SK-N-SH (cell line): ENCODE measurements around the gene COL20A1. TPM values are rescaled to one million over a fixed set of nuclear protein-coding genes. Genes with fewer than 3 reads are reported as not detected.
"Not testable (repeated sequence)": the region's sequence is repeated elsewhere in the genome, so short reads cannot be mapped to it uniquely, and the experiment has no call there.

Experiments used
- CTCF ChIA-PET: fragments of 300-600, 350-600 bp; formaldehyde crosslinking; extraction: SDS; loops from one replicate; lab custom pipeline; 2021; lab: Yijun Ruan, JAX
- POLR2A ChIA-PET: fragments of 350-600 bp; sonication (Branson Sonifier 250); formaldehyde crosslinking; extraction: SDS; loops from one replicate; lab custom pipeline; 2020; ENCODE audit warnings: antibody characterized with exemption, inconsistent platforms; lab: Yijun Ruan, JAX
- DNase-seq: peaks from one replicate; pipeline ENCODE4 v3.0.0; 2012
- H2AFZ ChIP-seq: fragments of 200-600 bp; sonication (generic); 2 replicates; pipeline ENCODE4 v1.8.1; 2016; ENCODE audit warnings: antibody characterized with exemption, mild to moderate bottlenecking, low read depth
- H3F3A ChIP-seq: fragments of 200-600 bp; sonication (generic); replicated peaks from 2 replicates; pipeline ENCODE3; 2016; ENCODE audit warnings: antibody characterized with exemption, mild to moderate bottlenecking; ENCODE audit not compliant: insufficient read depth
- H3K27ac ChIP-seq, 2 experiments: fragments of 200-500 bp in 1 of 2; fragments of 200-600 bp in 1 of 2; sonication (Bioruptor generic) in 1 of 2; sonication (generic), shearing (Covaris generic) in 1 of 2; 2 replicates each; pipeline versions ENCODE4 v1.5.1 to v1.6.1; 2014 to 2016; ENCODE audit warnings: low read depth in 2 of 2, inconsistent platforms in 1 of 2, low read length in 1 of 2, mild to moderate bottlenecking in 1 of 2, mixed read lengths in 1 of 2
- H3K27me3 ChIP-seq: fragments of 200-600 bp; sonication (generic), shearing (Covaris generic); 2 replicates; pipeline ENCODE4 v1.6.1; 2016; ENCODE audit warnings: mixed run types; ENCODE audit not compliant: insufficient read depth
- H3K36me3 ChIP-seq, 2 experiments: fragments of 200-500 bp in 1 of 2; fragments of 200-600 bp in 1 of 2; sonication (Bioruptor generic) in 1 of 2; sonication (generic) in 1 of 2; replicated peaks in 1 of 2; 2 replicates each; pipeline versions ENCODE3 to v1.5.1; 2014 to 2016; ENCODE audit warnings: low read length in 1 of 2, mild to moderate bottlenecking in 1 of 2; ENCODE audit not compliant: insufficient read depth in 2 of 2, control insufficient read depth in 1 of 2
- H3K4me1 ChIP-seq, 2 experiments: fragments of 200-500 bp in 1 of 2; fragments of 200-600 bp in 1 of 2; sonication (Bioruptor generic) in 1 of 2; sonication (generic), shearing (Covaris generic) in 1 of 2; 2 replicates each; pipeline versions ENCODE4 v1.5.1 to v1.6.1; 2014 to 2016; ENCODE audit warnings: low read depth in 1 of 2, low read length in 1 of 2, mixed run types in 1 of 2; ENCODE audit not compliant: insufficient read depth in 2 of 2, control insufficient read depth in 1 of 2
- H3K4me2 ChIP-seq: fragments of 200-600 bp; sonication (generic), shearing (Covaris generic); 2 replicates; pipeline ENCODE4 v1.6.1; 2017; ENCODE audit warnings: mixed run types
- H3K4me3 ChIP-seq, 2 experiments: fragments of 200-500 bp in 1 of 2; fragments of 200-600 bp in 1 of 2; sonication (Bioruptor generic) in 1 of 2; sonication (generic), shearing (Covaris generic) in 1 of 2; 2 replicates each; pipeline versions ENCODE4 v1.5.1 to v1.8.1; 2014 to 2016; ENCODE audit warnings: low read depth in 2 of 2, inconsistent platforms in 1 of 2, low read length in 1 of 2, mild to moderate bottlenecking in 1 of 2, mixed read lengths in 1 of 2, moderate library complexity in 1 of 2
- H3K79me2 ChIP-seq: fragments of 200-600 bp; sonication (generic); 2 replicates; pipeline ENCODE4 v1.8.1; 2017; ENCODE audit warnings: mild to moderate bottlenecking; ENCODE audit not compliant: insufficient read depth
- H3K9ac ChIP-seq: fragments of 200-600 bp; sonication (generic); 2 replicates; pipeline ENCODE4 v1.6.1; 2017; ENCODE audit warnings: mixed run types
- H3K9me2 ChIP-seq: fragments of 200-600 bp; sonication (generic); 2 replicates; pipeline ENCODE4 v1.6.1; 2017; ENCODE audit warnings: mixed run types
- H3K9me3 ChIP-seq: fragments of 200-600 bp; sonication (generic); 2 replicates; pipeline ENCODE4 v1.6.1; 2017; ENCODE audit warnings: mixed run types, mild to moderate bottlenecking, moderate library complexity
- H4K20me1 ChIP-seq: fragments of 200-600 bp; sonication (generic); 2 replicates; pipeline ENCODE4 v1.6.1; 2017; ENCODE audit warnings: mild to moderate bottlenecking, mixed run types; ENCODE audit not compliant: insufficient read depth
- CHD2 ChIP-seq: fragments of 150-350 bp; IDR thresholded peaks from 2 replicates; pipeline ENCODE4 v1.6.1; 2018; ENCODE audit warnings: low read length; ENCODE audit not compliant: partially characterized antibody
- CTCF ChIP-seq: fragments of 200-600 bp; sonication (generic); IDR thresholded peaks from 2 replicates; pipeline ENCODE4 v1.6.1; 2017; ENCODE audit warnings: antibody characterized with exemption, mild to moderate bottlenecking, moderate library complexity
- GATA2 ChIP-seq: sonication (generic); formaldehyde crosslinking; IDR thresholded peaks from 2 replicates; pipeline ENCODE4 v1.5.0; 2020; ENCODE audit warnings: mild to moderate bottlenecking, missing genetic modification reagents
- JUND ChIP-seq: IDR thresholded peaks from 2 replicates; pipeline ENCODE4 v1.4.0; 2012
- NRF1 ChIP-seq: IDR thresholded peaks from 2 replicates; pipeline ENCODE4 v1.6.1; 2012; ENCODE audit warnings: low read depth, mild to moderate bottlenecking, low read length
- RAD21 ChIP-seq: IDR thresholded peaks from 2 replicates; pipeline ENCODE4 v1.6.1; 2012; ENCODE audit warnings: mild to moderate bottlenecking, low read length
- RCOR1 ChIP-seq: fragments of 150-350 bp; IDR thresholded peaks from 2 replicates; pipeline ENCODE4 v1.6.1; 2017; ENCODE audit warnings: antibody characterized with exemption, low read length
- REST ChIP-seq: IDR thresholded peaks from 2 replicates; pipeline ENCODE4 v1.6.1; 2012; ENCODE audit warnings: mild to moderate bottlenecking, low read depth, low read length, moderate library complexity
- RFX5 ChIP-seq: IDR thresholded peaks from 2 replicates; pipeline ENCODE4 v1.6.1; 2012; ENCODE audit warnings: mild to moderate bottlenecking, improper control_type of control experiment, low read length
- RXRA ChIP-seq: IDR thresholded peaks from 2 replicates; pipeline ENCODE4 v1.4.0; 2012; ENCODE audit warnings: low read depth, mild to moderate bottlenecking, borderline replicate concordance
- TAF1 ChIP-seq: IDR thresholded peaks from 2 replicates; pipeline ENCODE4 v1.6.1; 2012; ENCODE audit warnings: low read depth, mild to moderate bottlenecking, low read length, moderate library complexity, borderline replicate concordance
- TCF12 ChIP-seq: IDR thresholded peaks from 2 replicates; pipeline ENCODE4 v1.4.0; 2012
- TEAD4 ChIP-seq: IDR thresholded peaks from 2 replicates; pipeline ENCODE4 v1.4.0; 2012; ENCODE audit warnings: mild to moderate bottlenecking, borderline replicate concordance; ENCODE audit not compliant: insufficient read depth
- WGBS: methylation state at CpG from one replicate; pipeline ENCODE4 v1.1.6; 2017; ENCODE audit warnings: low lambda C conversion rate; 5-methylcytosine and 5-hydroxymethylcytosine counted together
- polyA plus RNA-seq, 3 experiments: library from polyadenylated mRNA; depleted of rRNA; stranded (reverse); fragments of >200 nt; gene quantifications; 2 replicates each; pipeline ENCODE4 v1.2.3, GENCODE V29; 2012
- TF ChIP-seq, protein P1 (sequence below): IDR thresholded peaks from 2 replicates; pipeline ENCODE4 v1.4.0; 2012; ENCODE audit warnings: low read depth, borderline replicate concordance

The COL20A1 gene
- polyA plus RNA-seq, 1 of the 3 experiments (the other 2 are of a cell fraction) = not detected

- Histone ChIP-seq H3K4me2 (no peak overlapping the region), H3K27ac (no peak overlapping the region), H2AFZ (no peak overlapping the region), H3K4me1 (no peaks in the 10 kb centered on the region; a peak in 1 of 4 replicates), H4K20me1 (no peaks in the 10 kb centered on the region), H3K79me2 (no peaks in the 10 kb centered on the region), H3K9ac (no peak overlapping the region), H3K4me3 (no peak overlapping the region), H3K27me3 (no peaks in the 10 kb centered on the region), H3F3A (no peaks in the 10 kb centered on the region), H3K36me3 (no peaks in the 10 kb centered on the region), H3K9me2 (no peaks in the 10 kb centered on the region), H3K9me3 (no peaks in the 10 kb centered on the region)
- ChIA-PET POLR2A (no interaction called here), CTCF (interaction anchor here (1.0 to 10.6 kb wide), 6 partner anchors 12 to 155 kb away, joined by 3 to 460 read pairs (median 31); partner anchors contain the start of gene COL20A1)
- TF ChIP-seq GATA2 (CRISPR knock-in tag) (no peak), JUND (no peak), TAF1 (no peak), RXRA (no peak)
- TF ChIP-seq, protein P1, sequence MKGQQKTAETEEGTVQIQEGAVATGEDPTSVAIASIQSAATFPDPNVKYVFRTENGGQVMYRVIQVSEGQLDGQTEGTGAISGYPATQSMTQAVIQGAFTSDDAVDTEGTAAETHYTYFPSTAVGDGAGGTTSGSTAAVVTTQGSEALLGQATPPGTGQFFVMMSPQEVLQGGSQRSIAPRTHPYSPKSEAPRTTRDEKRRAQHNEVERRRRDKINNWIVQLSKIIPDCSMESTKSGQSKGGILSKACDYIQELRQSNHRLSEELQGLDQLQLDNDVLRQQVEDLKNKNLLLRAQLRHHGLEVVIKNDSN = no peak
- 73% methylated on average over 6 of the region's 11 CpGs for WGBS
- DNase-seq = no peak
These were observed 86.3 kb downstream of the COL20A1 start for GRCh38 chr20:63379296-63379695.

- H3K9ac ChIP-seq, DNase-seq, H3K4me1 ChIP-seq, H4K20me1 ChIP-seq, H3K4me3 ChIP-seq, H3F3A ChIP-seq, H3K9me3 ChIP-seq, POLR2A ChIA-PET, H3K27ac ChIP-seq, H3K27me3 ChIP-seq, H2AFZ ChIP-seq, H3K4me2 ChIP-seq, H3K79me2 ChIP-seq, H3K36me3 ChIP-seq, H3K9me2 ChIP-seq: not testable (repeated sequence)
- CTCF ChIA-PET = interaction anchor here (0.7 to 10.6 kb wide), 5 partner anchors 17 to 970 kb away, joined by 3 to 460 read pairs (median 53); no protein-coding TSS in a partner anchor
- WGBS = 44% methylated on average over 9 of the region's 9 CpGs
These were observed 86.9 kb downstream of the COL20A1 start for GRCh38 chr20:63379872-63380271.

- DNase-seq = no peak
These were observed 87.4 kb downstream of the COL20A1 start for GRCh38 chr20:63380346-63380870.

More at GRCh38 chr20:63380346-63380870, 87.4 kb downstream of the COL20A1 start:
- TF ChIP-seq RCOR1 (no peak), RXRA (no peak), RAD21 (no peak), RFX5 (no peak), TEAD4 (no peak), CTCF (no peak), REST (no peak), NRF1 (no peak), TCF12 (no peak), GATA2 (CRISPR knock-in tag) (no peak), CHD2 (no peak), JUND (no peak)
- TF ChIP-seq, protein P1 = no peak
- TF ChIP-seq, all 33 proteins: peak for 0
- H3K4me3 ChIP-seq = no peak overlapping the region
- H3K9ac ChIP-seq = no peak overlapping the region
- no peaks in the 10 kb centered on the region for H3F3A ChIP-seq
- H2AFZ ChIP-seq = no peak overlapping the region
- H3K79me2 ChIP-seq = no peaks in the 10 kb centered on the region
- CTCF ChIA-PET = interaction anchor here (0.7 to 10.6 kb wide), 14 partner anchors 9 to 971 kb away, joined by 3 to 460 read pairs (median 24); no protein-coding TSS in a partner anchor
- no peaks in the 10 kb centered on the region for H3K9me3 ChIP-seq
- 83% methylated on average over 18 of the region's 21 CpGs for WGBS
- POLR2A ChIA-PET = no interaction called here
- H3K27me3 ChIP-seq = no peaks in the 10 kb centered on the region
- no peaks in the 10 kb centered on the region for H4K20me1 ChIP-seq
- H3K4me2 ChIP-seq = no peak overlapping the region
- H3K4me1 ChIP-seq = no peaks in the 10 kb centered on the region; a peak in 1 of 4 replicates
- no peaks in the 10 kb centered on the region for H3K9me2 ChIP-seq
- no peaks in the 10 kb centered on the region for H3K36me3 ChIP-seq
- H3K27ac ChIP-seq = no peak overlapping the region
